ENCODE results near the gene ECM2.
A peak's percentile ranks its signal among the peaks of the same experiment; 100 is the strongest.

ECM2 gene

DNA sequence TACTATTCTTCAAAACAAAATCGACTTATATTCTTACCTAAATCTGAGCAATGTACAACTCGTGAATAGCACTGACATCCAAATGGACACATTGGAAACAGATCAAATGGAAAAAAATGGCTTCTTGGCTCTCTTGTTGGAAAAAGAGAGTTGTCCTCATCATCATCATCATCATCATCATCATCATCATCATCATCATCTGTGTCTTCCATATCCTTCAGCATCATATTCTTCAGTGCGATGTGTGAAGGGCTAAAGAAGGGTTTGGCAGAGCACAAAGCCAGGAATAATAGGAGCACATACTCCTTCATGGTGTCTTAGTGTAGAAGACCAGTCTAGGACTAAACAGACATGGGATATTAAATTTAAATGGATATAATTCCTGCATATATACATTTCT is 61.2 kb downstream of the ECM2 start:
- no peak overlapping the region for H3K4me3 ChIP-seq (replicated peaks; ENCODE audit: low read depth, low read length)
- DNase-seq (ENCODE audit: low read depth): no peak
- TF ChIP-seq, protein P1, sequence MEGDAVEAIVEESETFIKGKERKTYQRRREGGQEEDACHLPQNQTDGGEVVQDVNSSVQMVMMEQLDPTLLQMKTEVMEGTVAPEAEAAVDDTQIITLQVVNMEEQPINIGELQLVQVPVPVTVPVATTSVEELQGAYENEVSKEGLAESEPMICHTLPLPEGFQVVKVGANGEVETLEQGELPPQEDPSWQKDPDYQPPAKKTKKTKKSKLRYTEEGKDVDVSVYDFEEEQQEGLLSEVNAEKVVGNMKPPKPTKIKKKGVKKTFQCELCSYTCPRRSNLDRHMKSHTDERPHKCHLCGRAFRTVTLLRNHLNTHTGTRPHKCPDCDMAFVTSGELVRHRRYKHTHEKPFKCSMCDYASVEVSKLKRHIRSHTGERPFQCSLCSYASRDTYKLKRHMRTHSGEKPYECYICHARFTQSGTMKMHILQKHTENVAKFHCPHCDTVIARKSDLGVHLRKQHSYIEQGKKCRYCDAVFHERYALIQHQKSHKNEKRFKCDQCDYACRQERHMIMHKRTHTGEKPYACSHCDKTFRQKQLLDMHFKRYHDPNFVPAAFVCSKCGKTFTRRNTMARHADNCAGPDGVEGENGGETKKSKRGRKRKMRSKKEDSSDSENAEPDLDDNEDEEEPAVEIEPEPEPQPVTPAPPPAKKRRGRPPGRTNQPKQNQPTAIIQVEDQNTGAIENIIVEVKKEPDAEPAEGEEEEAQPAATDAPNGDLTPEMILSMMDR (IDR thresholded peaks at IDR 0.05; ENCODE audit: low read length, missing control alignments): no peak

DNA sequence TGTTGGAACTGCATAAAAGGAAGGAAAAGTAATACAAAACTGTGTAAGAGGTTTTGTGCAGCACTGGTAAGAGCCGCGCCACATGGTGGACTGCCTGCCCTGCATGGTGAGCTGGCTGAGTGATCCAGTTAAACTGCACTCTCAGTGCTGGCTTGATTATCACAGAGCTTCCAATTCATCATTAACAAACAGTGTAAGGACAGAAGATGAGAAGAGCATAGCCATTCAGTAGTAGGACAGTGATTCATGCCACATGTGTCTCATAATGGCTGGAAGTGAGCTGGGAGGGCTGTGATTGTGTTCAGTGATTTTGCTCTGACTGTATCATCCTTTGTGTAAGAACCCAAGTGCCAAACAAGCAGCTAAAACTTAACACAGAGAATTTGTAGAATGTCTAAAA is 67.6 kb downstream of the ECM2 start:
- no peak for DNase-seq (ENCODE audit: low read depth)
- TF ChIP-seq, protein P1 (IDR thresholded peaks at IDR 0.05; ENCODE audit: low read length, missing control alignments): no peak
- no peak overlapping the region for H3K4me3 ChIP-seq (replicated peaks; ENCODE audit: low read depth, low read length)

DNA sequence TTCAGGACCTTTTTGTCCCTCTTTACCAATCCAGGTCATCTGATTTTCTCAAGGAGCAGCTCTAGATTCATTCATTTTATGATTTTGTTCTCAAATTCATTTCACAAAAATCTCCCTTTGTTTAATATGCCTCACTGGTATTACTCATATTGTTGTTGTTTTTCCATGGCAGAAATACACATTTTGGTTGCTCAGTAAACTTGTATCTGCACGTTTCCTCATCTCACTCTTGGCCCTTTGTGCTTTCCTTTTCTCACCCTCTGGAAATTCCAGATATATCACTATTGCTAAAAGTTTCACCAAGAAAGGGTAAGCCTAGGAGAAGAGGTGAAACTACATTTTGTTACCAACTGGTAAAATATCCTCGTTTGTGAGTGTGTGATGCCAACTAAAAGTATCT is 68.3 kb downstream of the ECM2 start:
- TF ChIP-seq, protein P1 (IDR thresholded peaks at IDR 0.05; ENCODE audit: low read length, missing control alignments): no peak
- H3K4me3 ChIP-seq (replicated peaks; ENCODE audit: low read depth, low read length): no peak overlapping the region
- no peak for DNase-seq (ENCODE audit: low read depth)

DNA sequence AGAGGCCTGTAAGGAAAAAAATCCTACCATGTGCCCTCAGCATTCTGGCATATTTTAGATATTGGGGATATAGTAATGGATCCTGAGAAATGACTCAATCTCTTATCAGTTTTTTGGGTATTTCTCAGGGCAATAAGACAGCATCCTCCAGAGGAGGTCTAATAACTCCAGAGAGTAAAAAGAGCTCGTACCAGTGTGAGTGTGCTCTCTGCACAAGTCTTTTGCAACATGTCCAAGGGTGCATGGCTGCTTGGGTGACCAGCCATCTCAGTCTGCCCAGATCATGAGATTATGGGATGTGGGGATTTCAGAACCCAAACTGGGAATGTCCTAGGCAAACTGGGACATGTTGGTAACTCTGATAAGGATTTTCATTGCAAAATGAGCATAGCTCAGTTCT is 68.7 kb downstream of the ECM2 start:
- H3K4me3 ChIP-seq (replicated peaks; ENCODE audit: low read depth, low read length): no peak overlapping the region
- TF ChIP-seq, protein P1 (IDR thresholded peaks at IDR 0.05; ENCODE audit: low read length, missing control alignments): no peak
- DNase-seq (ENCODE audit: low read depth): no peak

DNA sequence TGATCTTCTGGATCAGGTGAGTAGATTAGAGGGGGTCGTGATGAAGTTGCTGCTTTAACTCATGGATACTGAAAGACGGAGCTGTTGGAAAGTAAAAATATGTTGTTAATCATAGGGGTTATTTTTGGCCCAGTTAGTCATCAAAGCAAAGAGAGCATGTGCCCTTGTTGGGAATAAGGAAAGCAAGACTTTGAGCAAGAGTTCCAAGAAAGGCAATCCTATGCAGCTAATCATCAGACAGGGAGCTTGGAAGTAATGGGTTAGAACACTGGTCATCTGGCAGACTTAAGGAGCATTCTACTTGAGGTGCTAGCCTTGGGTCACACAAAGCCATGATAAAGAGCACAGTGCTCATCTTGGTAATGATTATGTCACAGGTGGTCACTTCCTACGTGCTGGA is 71.8 kb downstream of the ECM2 start:
- peak; percentile 79 for DNase-seq (ENCODE audit: low read depth)
- H3K4me3 ChIP-seq (replicated peaks; ENCODE audit: low read depth, low read length): no peak overlapping the region
- TF ChIP-seq, protein P1 (IDR thresholded peaks at IDR 0.05; ENCODE audit: low read length, missing control alignments): no peak

DNA sequence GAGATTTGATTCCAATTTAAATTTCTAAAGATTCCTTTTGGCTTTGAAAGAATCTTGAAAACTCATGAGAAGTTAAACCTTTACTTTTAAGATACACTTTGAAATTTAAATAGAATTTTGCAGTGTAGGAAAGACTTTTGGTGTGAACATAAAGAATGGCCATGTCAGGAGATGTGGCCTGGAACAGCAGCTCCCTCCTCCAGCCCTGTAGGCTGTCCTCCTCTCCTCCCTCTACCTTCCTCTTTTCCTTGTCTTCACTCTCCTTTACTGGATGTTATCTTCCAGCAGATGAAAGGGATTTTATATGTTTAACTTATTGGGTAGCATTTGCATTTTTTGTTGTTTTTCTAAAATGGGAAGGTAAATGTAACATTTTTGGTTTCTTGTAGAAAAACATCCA is 72.4 kb downstream of the ECM2 start:
- TF ChIP-seq, protein P1 (IDR thresholded peaks at IDR 0.05; ENCODE audit: low read length, missing control alignments): no peak
- no peak for DNase-seq (ENCODE audit: low read depth)
- H3K4me3 ChIP-seq (replicated peaks; ENCODE audit: low read depth, low read length): no peak overlapping the region

DNA sequence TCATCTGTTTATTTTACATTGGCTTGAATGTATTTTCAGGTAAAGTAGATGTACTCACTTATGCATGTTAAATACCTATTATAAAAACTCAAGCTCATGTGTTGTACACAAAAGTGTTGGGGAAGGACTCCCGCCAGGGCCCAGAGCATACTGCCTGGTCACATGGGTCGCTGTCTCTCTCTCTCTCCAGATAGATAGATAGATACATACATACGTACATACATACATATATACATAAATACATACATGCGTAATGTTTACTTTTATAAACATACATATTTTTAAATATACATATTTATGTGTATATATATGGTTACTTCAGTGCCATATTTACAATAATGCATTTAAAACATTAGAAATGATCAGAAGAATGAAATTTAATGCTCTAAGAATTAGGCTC is 78.2 kb downstream of the ECM2 start:
- DNase-seq (ENCODE audit: low read depth): no peak
- no peak overlapping the region for H3K4me3 ChIP-seq (replicated peaks; ENCODE audit: low read depth, low read length)
- TF ChIP-seq, protein P1 (IDR thresholded peaks at IDR 0.05; ENCODE audit: low read length, missing control alignments): no peak
